HG03565 (cell line): ENCODE measurements around the gene GNG7.
"Not testable (repeated sequence)": the region's sequence is repeated elsewhere in the genome, so short reads cannot be mapped to it uniquely, and the experiment has no call there.

Experiments used
- ATAC-seq: cut with Tn5 transposase; IDR thresholded peaks from one replicate; pipeline ENCODE4 v1.9.1; 2021; ENCODE audit warnings: mild to moderate bottlenecking, moderate library complexity; ENCODE audit not compliant: unreplicated experiment

Gene GNG7

DNA sequence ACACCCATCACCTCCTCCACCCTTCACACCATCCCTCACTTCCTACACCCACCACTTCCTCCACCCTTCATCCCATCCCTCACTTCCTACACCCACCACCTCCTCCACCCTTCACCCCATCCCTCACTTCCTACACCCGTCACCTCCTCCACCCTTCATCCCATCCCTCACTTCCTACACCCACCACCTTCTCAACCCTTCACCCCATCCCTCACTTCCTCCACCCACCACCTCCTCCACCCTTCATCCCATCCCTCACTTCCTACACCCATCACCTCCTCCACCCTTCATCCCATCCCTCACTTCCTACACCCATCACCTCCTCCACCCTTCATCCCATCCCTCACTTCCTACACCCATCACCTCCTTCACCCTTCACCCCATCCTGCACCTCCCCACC is 11.6 kb upstream of the GNG7 start:
- not testable (repeated sequence) for ATAC-seq

DNA sequence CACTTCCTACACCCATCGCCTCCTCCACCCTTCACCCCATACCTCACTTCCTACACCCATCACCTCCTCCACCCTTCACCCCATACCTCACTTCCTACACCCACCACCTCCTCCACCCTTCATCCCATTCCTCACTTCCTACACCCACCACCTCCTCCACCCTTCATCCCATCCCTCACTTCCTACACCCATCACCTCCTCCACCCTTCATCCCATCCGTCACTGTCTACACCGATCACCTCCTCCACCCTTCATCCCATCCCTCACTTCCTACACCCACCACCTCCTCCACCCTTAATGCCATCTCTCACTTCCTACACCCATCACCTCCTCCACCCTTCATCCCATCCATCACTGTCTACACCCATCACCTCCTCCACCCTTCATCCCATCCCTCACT is 10.7 kb upstream of the GNG7 start:
- ATAC-seq, result not testable (repeated sequence)

DNA sequence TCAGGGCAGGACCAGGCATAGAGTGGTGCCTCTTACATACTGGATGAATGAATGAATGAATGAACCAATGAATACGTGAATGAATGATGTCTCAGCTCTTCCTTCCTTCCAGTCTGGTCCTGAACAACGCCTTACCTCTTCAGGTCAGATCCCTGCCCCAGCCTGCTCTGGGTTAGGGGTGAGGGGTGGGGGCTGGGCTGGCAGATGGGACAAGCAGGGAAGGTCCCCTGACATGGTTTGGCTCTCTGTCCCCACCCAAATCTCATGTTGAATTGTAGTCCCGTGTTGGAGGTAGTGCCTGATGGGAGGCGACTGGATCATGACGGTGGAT is 9.3 kb upstream of the GNG7 start:
- ATAC-seq, result no peak

DNA sequence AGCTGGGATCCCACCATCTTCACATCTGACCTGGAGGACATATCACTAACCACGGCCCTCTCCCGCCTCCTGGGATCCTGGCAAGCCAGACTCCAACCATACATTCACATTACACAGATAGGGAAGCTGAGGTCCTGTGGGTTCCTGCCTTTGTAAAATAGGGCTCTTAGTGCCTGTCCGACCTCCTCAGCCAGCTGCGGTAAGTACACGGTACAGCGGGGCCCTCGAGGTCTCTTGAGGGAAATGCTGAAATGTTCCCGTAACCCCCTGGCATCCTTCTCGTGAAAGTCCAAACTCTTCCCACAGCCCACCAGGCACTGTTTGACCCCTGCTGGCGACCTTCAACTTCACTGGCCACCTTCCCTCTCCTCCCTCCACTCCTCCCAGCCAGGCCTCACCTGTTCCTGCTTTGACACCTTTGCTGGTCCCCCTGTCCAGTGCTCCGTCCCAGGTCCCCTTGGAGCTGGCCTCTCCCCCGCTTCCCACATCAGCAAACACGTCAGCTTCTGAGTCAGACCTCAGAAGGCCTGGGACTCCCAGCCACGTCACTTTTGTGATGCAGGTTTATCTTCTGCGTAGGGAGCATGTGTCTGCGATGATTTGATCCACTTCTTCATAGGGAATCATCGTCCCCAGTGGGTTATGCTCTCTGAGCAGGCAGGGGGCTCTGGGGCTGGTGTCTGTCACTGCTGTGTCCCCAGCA is 8.8 kb upstream of the GNG7 start:
- no peak for ATAC-seq

DNA sequence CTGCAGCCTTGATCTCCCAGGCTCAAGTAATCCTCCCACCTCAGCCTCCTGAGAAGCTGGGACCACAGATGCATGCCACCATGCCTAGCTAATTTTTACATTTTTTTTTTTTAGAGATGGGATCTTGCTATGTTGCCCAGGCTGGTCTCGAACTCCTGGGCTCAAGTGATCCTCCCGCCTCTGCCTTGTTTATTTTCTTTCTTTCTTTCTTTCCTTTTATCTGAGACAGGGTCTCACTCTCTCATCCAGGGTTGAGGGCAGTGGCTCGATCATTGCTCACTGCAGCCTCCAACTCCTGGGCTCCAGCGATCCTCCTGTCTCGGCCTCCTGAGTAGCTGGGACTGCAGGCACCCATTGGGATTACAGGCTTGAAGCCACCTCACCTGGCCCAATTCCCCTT is 3.8 kb upstream of the GNG7 start:
- ATAC-seq, result no peak

DNA sequence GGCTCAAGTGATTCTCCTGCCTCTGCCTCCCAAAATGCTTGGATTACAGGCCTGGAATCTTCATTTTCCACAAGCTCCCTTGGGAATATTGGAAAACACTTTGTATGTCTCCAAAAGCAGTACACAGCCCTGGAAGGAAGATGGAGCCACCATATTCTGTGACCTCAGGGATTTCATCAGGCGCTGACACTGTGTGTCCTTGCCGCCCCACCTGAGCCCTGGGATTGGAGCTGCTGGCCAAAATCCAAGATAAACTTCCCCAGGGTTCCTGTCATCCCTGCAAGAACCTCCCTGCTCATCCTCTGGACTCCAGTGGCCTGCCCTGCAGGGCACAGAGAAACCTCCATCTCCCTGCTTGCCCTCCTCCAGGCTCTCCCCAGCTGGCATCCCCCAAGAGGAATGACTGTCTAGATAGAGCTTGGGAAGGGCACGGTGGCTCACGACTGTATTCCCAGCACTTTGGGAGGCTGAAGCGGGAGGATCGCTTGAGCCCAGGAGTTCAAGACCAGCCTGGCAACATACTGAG is 1.3 kb upstream of the GNG7 start:
- ATAC-seq, result no peak

DNA sequence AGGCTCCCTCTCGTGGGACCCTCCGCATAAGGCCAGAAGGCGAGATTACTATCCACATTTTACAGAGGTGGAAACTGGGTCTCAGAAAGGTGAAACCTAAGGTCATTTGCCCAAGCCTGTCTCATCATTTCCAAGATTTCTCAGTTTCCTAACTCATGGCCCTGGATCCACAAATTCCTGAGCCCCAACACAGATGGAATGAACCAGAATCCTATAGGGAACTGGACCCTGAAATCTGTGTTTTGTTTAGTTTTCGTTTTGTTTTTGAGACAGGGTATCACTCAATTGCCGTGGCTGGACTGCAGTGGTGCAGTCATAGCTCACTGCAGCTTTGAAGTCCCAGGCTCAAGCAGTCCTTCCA is 563 bp upstream of the GNG7 start:
- no peak for ATAC-seq

DNA sequence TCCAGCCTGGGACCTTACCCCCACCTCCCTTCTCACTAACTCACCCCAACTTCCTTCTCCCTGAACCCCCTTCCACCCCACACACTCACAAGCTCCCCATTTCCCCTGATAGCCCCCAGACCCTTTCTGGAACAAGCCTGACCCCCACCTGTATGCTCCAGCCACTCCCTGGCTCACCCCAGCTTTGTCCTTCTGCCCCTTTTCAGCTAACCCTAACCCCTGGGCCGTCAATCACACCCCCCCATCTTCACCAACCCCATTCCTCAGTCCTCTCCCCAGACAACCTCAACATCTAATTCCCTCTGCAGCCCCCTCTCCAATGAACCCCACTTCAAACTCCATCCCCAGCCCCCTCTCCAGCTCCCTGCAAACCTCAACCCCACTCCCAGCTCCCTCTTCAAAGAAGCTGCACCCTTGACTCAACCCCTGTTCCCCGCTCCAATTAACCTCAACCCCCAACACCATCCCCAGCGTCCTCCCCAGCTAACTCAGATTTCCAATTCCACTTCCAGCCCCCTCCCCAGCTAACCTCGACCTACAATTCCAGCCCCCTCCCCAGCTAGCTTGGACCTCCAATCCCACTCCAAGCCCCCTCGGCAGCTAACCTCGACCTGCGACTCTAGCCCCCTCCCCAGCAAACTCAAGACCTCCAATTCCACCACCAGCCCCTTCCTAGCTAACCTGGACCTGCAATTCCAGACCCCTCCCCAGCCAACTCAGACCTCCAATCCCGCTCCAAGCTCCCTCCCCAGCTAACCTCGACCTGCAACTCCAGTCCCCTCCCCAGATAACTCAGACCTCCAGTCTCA is 929 bp downstream of the GNG7 start:
- ATAC-seq, result no peak

DNA sequence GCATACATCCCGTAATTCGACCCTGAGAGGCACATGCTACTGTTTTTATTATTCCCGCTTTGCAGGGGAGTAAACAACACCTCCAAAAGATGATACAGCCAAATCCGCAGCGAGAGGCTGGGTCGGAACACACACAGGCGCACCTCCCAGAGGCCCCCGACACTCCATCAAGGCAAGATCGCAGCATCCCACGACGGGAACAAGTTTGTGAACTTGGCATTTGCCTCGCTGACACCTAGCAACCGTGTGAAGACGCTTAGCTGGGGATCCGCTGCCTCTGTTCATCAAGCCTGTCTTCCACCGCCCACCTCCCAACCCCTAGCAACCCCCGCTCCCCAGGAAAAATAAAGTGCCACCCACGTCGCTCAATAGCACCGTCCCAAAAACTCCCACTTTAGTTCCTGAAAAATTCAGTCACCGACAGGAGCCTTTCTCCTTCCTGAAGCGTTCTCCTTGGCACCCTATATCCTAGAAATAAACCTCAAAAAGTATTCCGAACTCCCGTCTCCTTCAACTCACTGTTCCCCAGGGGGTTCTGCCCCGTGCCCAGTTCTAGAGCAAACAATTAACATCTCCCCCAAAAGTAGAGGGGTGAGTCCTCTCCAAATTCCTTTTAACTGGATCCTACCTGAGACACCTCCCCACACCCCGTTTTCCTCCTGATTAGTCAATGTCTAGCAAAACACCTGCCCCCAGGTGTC is 1.7 kb downstream of the GNG7 start:
- ATAC-seq, result no peak

DNA sequence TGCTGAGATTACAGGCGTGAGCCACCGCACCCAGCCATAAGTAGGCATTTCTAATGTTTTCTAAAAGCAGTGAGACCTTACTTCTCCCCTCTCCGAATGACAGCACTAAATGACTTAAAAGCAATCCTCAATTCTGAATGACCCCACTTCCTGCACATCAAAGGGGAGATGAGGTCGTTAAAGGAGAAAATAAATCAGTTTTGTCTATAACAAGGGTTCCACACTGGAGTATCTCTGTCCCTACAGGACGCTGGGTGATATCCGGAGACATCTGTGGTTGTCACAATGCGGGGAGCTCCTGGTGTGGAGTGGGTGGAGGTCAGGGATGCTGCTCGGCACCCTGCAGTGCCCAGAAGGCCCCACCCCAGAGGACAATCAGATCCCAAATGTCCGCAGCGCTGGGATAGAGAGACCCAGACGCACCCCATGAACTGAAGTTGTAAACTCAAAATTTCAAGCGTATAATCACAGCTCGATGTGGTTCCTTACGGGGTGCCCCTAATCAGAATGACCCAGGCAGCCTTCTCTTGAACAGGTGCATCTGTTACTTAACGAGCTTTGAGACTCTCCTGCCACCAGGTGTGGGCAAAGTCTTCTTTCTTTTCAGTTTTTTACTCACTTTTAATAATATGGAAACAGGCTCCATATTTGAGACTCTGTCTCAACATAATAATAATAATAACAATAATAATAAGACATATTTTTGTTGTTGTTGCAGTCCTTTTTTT is 2.9 kb downstream of the GNG7 start:
- no peak for ATAC-seq

DNA sequence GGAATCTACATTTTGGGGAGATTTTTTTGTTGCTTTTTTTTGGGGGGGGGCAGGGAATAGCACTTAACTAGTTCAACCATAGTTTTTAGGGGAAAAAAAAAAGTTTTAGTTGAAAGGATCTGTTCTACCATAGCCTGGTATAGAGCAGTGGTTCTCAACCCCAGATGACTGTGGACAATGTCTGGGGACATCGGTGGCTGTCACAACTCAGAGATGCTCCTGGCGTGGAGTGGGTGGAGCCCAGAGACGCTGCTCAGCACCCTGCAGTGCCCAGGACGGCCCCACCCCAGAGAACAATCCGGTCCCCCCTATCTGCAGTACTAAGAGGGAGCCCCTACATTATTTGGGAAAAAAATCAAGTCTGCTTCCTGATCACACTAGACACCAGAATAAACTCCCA is 8.3 kb downstream of the GNG7 start:
- no peak for ATAC-seq

DNA sequence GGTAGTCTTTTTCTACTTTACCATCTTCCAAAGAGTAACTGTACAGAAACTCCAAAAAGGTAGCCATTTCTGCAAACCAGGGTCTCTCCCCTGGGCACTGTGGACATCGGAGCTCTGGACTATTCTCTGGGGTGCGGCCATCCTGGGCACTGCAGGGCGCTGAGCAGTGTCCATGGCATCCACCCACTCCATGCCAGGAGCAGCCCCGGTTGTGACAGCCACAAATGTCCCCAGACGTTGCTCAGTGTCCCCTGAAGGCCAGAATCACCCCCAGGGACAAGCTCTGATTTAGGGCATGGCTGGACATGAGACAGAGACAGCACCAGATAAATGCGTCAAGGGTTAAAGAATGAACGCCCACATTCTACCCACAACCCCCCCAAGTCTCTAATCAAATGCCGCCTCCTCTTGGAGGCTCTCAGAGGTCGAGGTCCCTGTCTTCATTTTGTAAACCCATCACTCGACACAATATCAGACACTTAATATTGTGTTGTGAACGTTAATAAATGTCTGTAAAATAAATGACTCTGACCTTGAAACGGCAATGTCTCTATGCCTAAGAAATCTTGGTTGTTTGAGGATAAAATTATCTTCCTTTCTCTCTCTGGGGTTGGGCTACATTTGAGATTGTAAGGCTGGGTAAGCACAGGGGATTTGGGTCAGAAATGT is 8.9 kb downstream of the GNG7 start:
- no peak for ATAC-seq

DNA sequence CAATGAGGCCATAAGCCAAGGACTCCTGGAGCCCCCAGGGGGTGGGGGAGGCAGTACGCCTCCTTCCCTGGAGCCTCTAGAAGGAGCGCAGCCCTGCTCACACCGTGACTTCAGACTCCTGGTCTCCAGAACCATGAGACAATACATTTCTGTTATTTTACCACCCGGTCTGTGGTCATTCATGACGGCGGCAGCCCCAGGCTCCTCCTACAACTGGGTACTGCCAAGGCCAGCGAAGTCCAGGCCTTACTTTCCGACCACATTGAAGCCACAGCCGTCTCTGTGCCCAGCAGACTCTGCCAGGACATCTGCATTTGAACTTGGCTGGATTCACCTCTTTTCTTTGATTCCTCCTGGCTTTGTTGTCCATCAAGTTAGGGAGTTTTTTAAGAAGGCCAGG is 10.5 kb downstream of the GNG7 start:
- no peak for ATAC-seq

DNA sequence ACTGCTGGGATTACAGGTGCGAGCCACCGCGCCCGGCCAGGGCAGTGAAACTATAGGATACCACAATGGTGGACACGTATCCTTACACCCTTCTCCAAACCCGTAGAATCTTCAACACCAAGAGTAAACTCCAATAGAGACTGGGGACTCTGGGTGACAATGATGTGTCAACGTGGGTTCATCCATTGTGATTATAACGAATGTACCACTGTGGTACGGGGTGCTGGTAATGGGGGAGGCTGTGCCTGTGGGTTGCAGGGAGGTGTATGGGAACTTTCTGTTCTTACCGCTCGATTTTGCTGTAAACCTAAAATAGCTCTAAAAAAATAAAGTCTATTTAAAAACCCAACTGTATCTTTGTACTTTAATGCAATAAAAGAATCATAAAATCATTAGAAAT is 11.6 kb downstream of the GNG7 start:
- ATAC-seq, result no peak

DNA sequence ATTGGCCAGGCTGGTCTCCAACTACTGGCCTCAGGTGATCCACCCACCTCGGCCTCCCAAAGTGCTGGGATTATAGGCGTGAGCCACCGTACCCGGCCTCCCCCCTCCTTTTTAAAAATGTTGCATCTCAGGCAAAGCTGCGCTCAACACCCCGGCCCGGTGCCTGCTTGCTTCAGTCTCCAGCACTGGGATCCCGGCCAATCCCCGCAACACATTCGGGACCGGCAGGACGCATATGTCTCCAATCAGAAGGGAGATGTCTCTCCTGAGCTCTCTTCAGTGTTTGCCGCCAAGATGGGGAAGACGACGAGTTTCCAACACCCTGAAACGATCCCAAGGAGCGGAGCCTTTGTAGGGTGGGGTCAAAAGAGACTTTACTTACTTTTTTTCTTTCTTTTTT is 16.1 kb downstream of the GNG7 start:
- no peak for ATAC-seq

DNA sequence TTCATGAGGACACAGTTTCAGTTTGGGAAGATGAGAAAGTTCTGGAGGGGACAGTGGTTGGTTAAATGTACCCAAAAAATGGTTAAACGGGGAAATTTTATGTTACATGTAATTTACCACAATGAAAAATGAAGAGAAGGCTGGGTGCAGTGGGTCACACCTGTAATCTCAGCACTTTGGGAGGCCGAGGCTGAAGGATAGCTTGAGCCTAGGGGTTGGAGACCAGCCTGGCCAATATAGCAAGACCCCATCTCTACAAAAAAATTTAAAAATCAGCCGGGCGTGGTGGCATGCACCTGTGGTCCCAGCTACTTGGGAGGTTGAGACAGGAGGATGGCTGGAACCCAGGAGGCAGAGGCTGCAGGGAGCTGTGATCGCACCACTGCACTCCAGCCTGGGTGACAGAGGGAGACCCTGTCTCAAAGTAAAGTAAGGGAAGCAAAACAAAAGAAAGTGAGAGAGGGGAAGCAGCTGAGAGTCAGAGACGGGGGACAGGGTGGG is 17.2 kb downstream of the GNG7 start:
- ATAC-seq, result no peak

DNA sequence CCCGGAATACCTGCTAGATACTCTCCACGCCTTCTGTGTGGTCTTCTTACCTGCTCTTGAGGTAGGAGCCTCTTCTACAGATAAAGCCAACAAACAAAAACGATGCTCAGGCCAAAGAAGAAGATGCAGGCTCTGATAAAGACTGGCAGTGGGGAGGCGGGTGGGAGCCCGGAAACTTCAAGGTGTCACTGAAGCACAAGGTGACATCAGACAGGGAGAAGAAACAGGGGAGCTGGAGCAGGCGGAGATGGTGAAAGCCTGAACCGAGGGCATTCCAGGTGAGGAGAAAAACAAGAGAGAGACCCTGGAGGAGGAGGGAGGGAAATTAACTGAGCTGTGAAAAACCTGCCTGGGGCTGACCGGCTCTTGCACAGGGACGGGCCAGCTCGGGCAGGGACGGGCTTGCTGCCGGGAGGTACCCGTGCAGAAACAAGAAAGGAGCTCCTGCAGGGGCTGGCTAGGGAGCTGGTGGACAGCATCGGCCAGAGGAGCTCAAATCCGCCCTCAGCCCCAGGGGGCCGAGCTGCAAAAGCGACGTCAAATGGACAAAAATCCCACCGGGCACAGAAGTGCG is 19.0 kb downstream of the GNG7 start:
- ATAC-seq, result no peak

DNA sequence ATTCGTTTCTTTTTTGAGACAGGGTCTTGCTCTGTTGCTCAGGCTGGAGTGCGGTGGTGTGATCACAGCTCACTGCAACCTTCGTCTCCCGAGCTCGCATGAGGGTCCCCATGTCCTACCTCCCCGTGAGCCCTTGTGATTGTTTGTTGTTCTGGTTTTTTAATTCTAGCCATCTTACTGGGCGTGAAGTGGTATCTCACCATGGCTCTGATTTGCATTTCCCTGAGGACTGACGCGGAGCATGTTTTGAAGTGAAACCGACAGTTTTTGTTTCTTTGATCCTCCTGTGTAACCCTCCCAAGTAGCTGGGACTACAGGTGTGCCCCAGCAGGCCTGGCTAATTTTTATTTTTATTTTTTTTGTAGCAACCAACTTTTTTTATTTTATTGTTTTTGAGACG is 21.7 kb downstream of the GNG7 start:
- no peak for ATAC-seq

DNA sequence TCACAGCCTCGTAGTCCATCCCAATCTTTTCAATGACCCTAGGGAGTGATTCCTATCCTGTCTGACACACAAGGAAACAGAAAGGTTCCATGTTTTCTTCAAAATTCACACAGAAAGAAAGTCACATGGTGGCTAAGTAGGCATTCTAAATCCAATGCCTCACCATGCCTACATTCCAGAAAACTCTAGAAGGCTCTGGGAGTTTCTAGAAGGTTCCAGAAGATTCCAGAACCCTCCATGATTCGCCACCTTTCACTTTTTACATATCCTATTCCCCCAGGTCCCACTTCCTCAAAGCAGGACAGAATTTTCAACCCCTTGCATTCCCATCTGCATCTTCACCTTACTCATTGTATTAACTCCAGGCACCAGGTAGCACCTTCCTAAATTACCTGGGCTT is 23.1 kb downstream of the GNG7 start:
- no peak for ATAC-seq

DNA sequence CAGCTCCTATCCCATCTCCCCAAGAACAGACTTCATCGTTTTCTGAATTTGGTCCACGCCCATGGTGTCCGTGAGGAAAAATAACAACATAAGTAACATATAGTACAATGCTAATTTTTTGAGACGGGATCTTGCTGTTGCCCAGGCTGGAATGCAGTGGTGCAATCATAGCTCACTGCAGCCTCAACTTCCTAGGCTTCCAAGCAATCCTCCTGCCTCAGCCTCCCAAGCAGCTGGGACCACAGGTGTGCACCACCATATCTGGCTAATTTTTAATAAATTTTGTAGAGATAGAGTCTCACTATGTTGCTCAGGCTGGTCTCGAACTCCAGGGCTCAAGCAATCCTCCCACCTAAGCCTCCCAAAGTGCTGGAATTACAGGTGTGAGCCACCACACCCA is 23.5 kb downstream of the GNG7 start:
- not testable (repeated sequence) for ATAC-seq
